Measurements from ENCODE around the gene PRSS57.

Gene PRSS57

DNA sequence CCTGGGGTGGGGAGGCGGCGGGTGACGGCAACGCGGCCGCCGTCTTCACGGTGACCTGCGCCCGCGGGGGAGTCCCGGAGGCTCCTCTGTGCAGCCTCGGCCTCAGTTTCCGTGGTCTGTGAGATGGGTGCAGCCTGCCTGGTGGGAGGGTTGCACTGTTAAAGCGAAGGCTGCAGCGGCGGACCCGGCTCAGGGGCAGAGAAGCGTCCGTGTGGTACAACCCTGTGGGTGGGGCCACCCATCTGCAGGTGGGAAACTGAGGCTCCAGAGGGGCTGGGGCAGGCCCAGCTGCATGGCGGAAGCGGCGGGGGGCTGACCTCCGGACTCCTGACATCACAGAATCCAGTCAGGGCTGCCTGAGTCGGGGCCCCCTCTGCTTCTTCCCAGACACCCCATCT lies 55.1 kb downstream of the PRSS57 start:
- TF ChIP-seq RARB (CRISPR knock-in tag; IDR thresholded peaks at IDR 0.05) (no peak), BACH2 (CRISPR knock-in tag; IDR thresholded peaks at IDR 0.05; ENCODE audit: borderline replicate concordance) (no peak), TSHZ2 (CRISPR knock-in tag; IDR thresholded peaks at IDR 0.05) (no peak), CSDC2 (CRISPR knock-in tag; IDR thresholded peaks at IDR 0.05) (no peak), ZNF70 (CRISPR knock-in tag; IDR thresholded peaks at IDR 0.05) (no peak), CSRNP3 (CRISPR knock-in tag; IDR thresholded peaks at IDR 0.05) (no peak), ZC3H10 (CRISPR knock-in tag; IDR thresholded peaks at IDR 0.05) (no peak)
- TF ChIP-seq, protein P1, sequence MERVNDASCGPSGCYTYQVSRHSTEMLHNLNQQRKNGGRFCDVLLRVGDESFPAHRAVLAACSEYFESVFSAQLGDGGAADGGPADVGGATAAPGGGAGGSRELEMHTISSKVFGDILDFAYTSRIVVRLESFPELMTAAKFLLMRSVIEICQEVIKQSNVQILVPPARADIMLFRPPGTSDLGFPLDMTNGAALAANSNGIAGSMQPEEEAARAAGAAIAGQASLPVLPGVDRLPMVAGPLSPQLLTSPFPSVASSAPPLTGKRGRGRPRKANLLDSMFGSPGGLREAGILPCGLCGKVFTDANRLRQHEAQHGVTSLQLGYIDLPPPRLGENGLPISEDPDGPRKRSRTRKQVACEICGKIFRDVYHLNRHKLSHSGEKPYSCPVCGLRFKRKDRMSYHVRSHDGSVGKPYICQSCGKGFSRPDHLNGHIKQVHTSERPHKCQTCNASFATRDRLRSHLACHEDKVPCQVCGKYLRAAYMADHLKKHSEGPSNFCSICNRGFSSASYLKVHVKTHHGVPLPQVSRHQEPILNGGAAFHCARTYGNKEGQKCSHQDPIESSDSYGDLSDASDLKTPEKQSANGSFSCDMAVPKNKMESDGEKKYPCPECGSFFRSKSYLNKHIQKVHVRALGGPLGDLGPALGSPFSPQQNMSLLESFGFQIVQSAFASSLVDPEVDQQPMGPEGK (CRISPR knock-in tag; IDR thresholded peaks at IDR 0.05; ENCODE audit: borderline replicate concordance) = no peak
- no peak for ATAC-seq

DNA sequence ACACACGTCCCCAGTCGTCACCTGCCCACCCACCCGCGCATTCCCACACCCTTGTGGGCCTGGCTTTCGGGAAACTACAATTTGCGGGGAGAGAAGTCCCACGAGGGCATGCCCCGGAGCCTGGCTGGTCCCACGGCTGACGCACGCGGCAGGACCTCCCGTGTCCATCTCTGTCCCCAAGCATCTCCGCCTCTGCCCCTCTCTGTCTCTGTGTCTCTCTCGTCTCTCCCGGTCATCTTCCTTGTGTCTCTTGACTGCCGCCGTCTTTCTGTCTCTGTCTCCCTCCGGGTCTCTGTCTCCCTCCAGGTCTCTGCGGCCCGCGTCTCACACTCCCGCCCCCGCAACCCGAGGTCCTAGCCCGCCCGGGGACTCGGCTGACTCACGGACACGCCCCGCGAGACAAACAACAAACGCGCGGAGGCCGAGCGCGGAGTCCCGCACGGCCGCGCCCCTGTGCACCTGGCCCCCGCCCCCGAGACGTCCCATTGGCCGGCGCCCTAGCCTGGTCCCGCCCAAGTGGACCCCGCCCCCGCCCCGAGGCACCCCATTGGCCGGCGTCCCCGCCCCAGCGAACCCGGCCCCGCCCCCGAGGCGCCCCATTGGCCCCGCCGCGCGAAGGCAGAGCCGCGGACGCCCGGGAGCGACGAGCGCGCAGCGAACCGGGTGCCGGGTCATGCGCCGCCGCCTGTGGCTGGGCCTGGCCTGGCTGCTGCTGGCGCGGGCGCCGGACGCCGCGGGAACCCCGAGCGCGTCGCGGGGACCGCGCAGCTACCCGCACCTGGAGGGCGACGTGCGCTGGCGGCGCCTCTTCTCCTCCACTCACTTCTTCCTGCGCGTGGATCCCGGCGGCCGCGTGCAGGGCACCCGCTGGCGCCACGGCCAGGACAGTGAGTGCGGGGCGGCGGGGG lies 55.7 kb downstream of the PRSS57 start, which contains the start of gene FGF22:
Gene FGF22 (plus strand): TSS at position 627 of the 908 bp plus-strand sequence. CDS start 47 bp downstream, at position 674.
- TF ChIP-seq ZFP3 (CRISPR knock-in tag; IDR thresholded peaks at IDR 0.05) (no peak), ARNTL (CRISPR knock-in tag; IDR thresholded peaks at IDR 0.05; ENCODE audit: borderline replicate concordance, low read depth) (no peak), ESRRG (CRISPR knock-in tag; IDR thresholded peaks at IDR 0.05) (no peak), SNAI2 (CRISPR knock-in tag; IDR thresholded peaks at IDR 0.05) (no peak), ZC3H10 (CRISPR knock-in tag; IDR thresholded peaks at IDR 0.05) (no peak), TSHZ2 (CRISPR knock-in tag; IDR thresholded peaks at IDR 0.05) (no peak), TCF4 (CRISPR knock-in tag; IDR thresholded peaks at IDR 0.05; ENCODE audit: borderline replicate concordance) (no peak), ISL1 (CRISPR knock-in tag; IDR thresholded peaks at IDR 0.05) (no peak), POU6F1 (CRISPR knock-in tag; IDR thresholded peaks at IDR 0.05; ENCODE audit: borderline replicate concordance, low read depth) (no peak), CSRNP3 (CRISPR knock-in tag; IDR thresholded peaks at IDR 0.05) (no peak), RARB (CRISPR knock-in tag; IDR thresholded peaks at IDR 0.05) (no peak), TOX (CRISPR knock-in tag; IDR thresholded peaks at IDR 0.05; ENCODE audit: borderline replicate concordance) (no peak), GLIS3 (CRISPR knock-in tag; IDR thresholded peaks at IDR 0.05) (no peak), ZFP30 (CRISPR knock-in tag; IDR thresholded peaks at IDR 0.05) (no peak)
- TF ChIP-seq, protein P2, sequence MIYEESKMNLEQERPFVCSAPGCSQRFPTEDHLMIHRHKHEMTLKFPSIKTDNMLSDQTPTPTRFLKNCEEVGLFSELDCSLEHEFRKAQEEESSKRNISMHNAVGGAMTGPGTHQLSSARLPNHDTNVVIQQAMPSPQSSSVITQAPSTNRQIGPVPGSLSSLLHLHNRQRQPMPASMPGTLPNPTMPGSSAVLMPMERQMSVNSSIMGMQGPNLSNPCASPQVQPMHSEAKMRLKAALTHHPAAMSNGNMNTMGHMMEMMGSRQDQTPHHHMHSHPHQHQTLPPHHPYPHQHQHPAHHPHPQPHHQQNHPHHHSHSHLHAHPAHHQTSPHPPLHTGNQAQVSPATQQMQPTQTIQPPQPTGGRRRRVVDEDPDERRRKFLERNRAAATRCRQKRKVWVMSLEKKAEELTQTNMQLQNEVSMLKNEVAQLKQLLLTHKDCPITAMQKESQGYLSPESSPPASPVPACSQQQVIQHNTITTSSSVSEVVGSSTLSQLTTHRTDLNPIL (CRISPR knock-in tag; IDR thresholded peaks at IDR 0.05; ENCODE audit: low read depth) = no peak
- peak; percentile 90 for ATAC-seq
